DMS79 (cell line): Measurements from ENCODE around the gene MAML3.

ENCODE experiments used
- DNase-seq: peaks from one replicate; lab custom pipeline; 2025; lab: John Stamatoyannopoulos, UW

The MAML3 gene

GRCh38 chr4:139840773-139841172 is 313.2 kb downstream of the MAML3 start:
- no peak for DNase-seq

- no peak for DNase-seq
These were observed 314.5 kb downstream of the MAML3 start for GRCh38 chr4:139839403-139840031.

- DNase-seq: peak; percentile 46
These were observed 315.2 kb downstream of the MAML3 start for GRCh38 chr4:139838811-139839210.

GRCh38 chr4:139834981-139835391 is 319.0 kb downstream of the MAML3 start:
- no peak for DNase-seq

GRCh38 chr4:139834226-139834662 is 319.7 kb downstream of the MAML3 start:
- no peak for DNase-seq

GRCh38 chr4:139833151-139833910 is 320.7 kb downstream of the MAML3 start:
- DNase-seq: no peak

- no peak for DNase-seq
These were observed 324.9 kb downstream of the MAML3 start for GRCh38 chr4:139828966-139829664.

GRCh38 chr4:139826426-139826825 is 327.6 kb downstream of the MAML3 start:
- DNase-seq: peak; percentile 63

- DNase-seq: peak; percentile 56
These were observed 328.4 kb downstream of the MAML3 start for GRCh38 chr4:139825523-139826014.

- DNase-seq: no peak
These were observed 329.0 kb downstream of the MAML3 start for GRCh38 chr4:139824882-139825522.

GRCh38 chr4:139823746-139824145 is 330.2 kb downstream of the MAML3 start:
- no peak for DNase-seq

GRCh38 chr4:139823345-139823744 is 330.6 kb downstream of the MAML3 start:
- no peak for DNase-seq

- DNase-seq: peak; percentile 42
These were observed 331.6 kb downstream of the MAML3 start for GRCh38 chr4:139822391-139822790.

GRCh38 chr4:139819082-139819481 is 334.9 kb downstream of the MAML3 start:
- DNase-seq: peak; percentile 84

GRCh38 chr4:139817657-139818452 is 336.1 kb downstream of the MAML3 start:
- DNase-seq: peak; percentile 70

GRCh38 chr4:139816856-139817255 is 337.1 kb downstream of the MAML3 start:
- DNase-seq: no peak

GRCh38 chr4:139815778-139816601 is 338.0 kb downstream of the MAML3 start:
- DNase-seq: no peak

GRCh38 chr4:139814323-139815015 is 339.5 kb downstream of the MAML3 start:
- DNase-seq: no peak

- DNase-seq: no peak
These were observed 340.1 kb downstream of the MAML3 start for GRCh38 chr4:139813881-139814280.

- no peak for DNase-seq
These were observed 343.3 kb downstream of the MAML3 start for GRCh38 chr4:139810710-139811109.
